Neural cell (in vitro differentiated cells): ENCODE measurements around the gene OPN5. TPM values are rescaled to one million over a fixed set of nuclear protein-coding genes. Genes with fewer than 3 reads are reported as not detected.

Source experiments
- H2AFZ ChIP-seq: fragments of 200-600, 300-800 bp; sonication (generic), shearing (Covaris generic); 2 replicates; pipeline ENCODE4 v1.6.0; 2014; ENCODE audit warnings: low read depth, mild to moderate bottlenecking, antibody characterized with exemption, low read length, moderate library complexity
- H3F3A ChIP-seq: fragments of 200-600 bp; shearing (Covaris generic); 2 replicates; pipeline ENCODE4 v1.6.1; 2016; ENCODE audit warnings: mild to moderate bottlenecking, moderate library complexity, mixed read lengths, antibody characterized with exemption, low read length; ENCODE audit not compliant: insufficient read depth, poor library complexity, severe bottlenecking
- H3K27ac ChIP-seq: fragments of 200-600, 300-800 bp; sonication (generic), shearing (Covaris generic); 2 replicates; pipeline ENCODE4 v1.5.1; 2014; ENCODE audit warnings: mild to moderate bottlenecking, low read length, moderate library complexity
- H3K27me3 ChIP-seq: fragments of 300-800, 200-600 bp; sonication (generic), shearing (Covaris generic); 2 replicates; pipeline ENCODE4 v1.6.0; 2014; ENCODE audit warnings: mild to moderate bottlenecking, low read depth, low read length, moderate library complexity; ENCODE audit not compliant: insufficient read depth
- H3K36me3 ChIP-seq: fragments of 300-800, 200-600 bp; sonication (generic), shearing (Covaris generic); 2 replicates; pipeline ENCODE4 v1.5.1; 2014; ENCODE audit warnings: mild to moderate bottlenecking, antibody characterized with exemption, low read length, moderate library complexity; ENCODE audit not compliant: insufficient read depth
- H3K4me2 ChIP-seq: fragments of 300-800, 200-600 bp; sonication (generic), shearing (Covaris generic); 2 replicates; pipeline ENCODE4 v1.6.0; 2014; ENCODE audit warnings: mild to moderate bottlenecking, low read length
- H3K4me3 ChIP-seq: fragments of 300-800, 200-600 bp; sonication (generic), shearing (Covaris generic); 2 replicates; pipeline ENCODE4 v1.5.1; 2014; ENCODE audit warnings: mild to moderate bottlenecking, low read length, moderate library complexity
- H3K79me2 ChIP-seq: fragments of 200-600 bp; shearing (Covaris generic); replicated peaks from 2 replicates; pipeline ENCODE4 v1.6.0; 2014; ENCODE audit warnings: mild to moderate bottlenecking, low read length, moderate library complexity; ENCODE audit not compliant: insufficient read depth
- H3K9ac ChIP-seq: fragments of 300-800, 200-600 bp; sonication (generic), shearing (Covaris generic); 2 replicates; pipeline ENCODE4 v1.6.1; 2016; ENCODE audit warnings: mild to moderate bottlenecking, low read length, mixed read lengths
- H3K9me2 ChIP-seq: fragments of 200-600 bp; shearing (Covaris generic); 2 replicates; pipeline ENCODE4 v1.6.1; 2016; ENCODE audit warnings: mild to moderate bottlenecking, low read length, mixed read lengths; ENCODE audit not compliant: insufficient read depth
- H3K9me3 ChIP-seq: fragments of 200-600, 300-800 bp; sonication (generic), shearing (Covaris generic); 2 replicates; pipeline ENCODE4 v1.6.1; 2016; ENCODE audit warnings: mild to moderate bottlenecking, mixed run types, low read length, moderate library complexity, mixed read lengths
- H4K20me1 ChIP-seq: fragments of 200-600 bp; shearing (Covaris generic); 2 replicates; pipeline ENCODE4 v1.6.1; 2016; ENCODE audit warnings: mild to moderate bottlenecking, mixed run types; ENCODE audit not compliant: insufficient read depth
- EP300 ChIP-seq: fragments of 450-650 bp; conservative IDR thresholded peaks from 2 replicates; pipeline ENCODE4 v1.6.1; 2014; ENCODE audit warnings: antibody characterized with exemption, mild to moderate bottlenecking, moderate library complexity; ENCODE audit not compliant: poor library complexity, severe bottlenecking
- EZH2 ChIP-seq: fragments of 200-600, 300-800 bp; shearing (Covaris generic), sonication (generic); IDR thresholded peaks from 2 replicates; pipeline ENCODE4 v1.6.1; 2014; ENCODE audit warnings: antibody characterized with exemption, low read length, borderline replicate concordance, mild to moderate bottlenecking; ENCODE audit not compliant: insufficient read depth, poor library complexity, severe bottlenecking
- MXI1 ChIP-seq: fragments of 450-650 bp; conservative IDR thresholded peaks from 2 replicates; pipeline ENCODE4 v1.6.1; 2014; ENCODE audit warnings: antibody characterized with exemption, mild to moderate bottlenecking; ENCODE audit not compliant: poor library complexity, severe bottlenecking
- POLR2AphosphoS5 ChIP-seq: IDR thresholded peaks from 2 replicates; pipeline ENCODE4 v1.6.1; 2012
- RAD21 ChIP-seq: fragments of 450-650 bp; conservative IDR thresholded peaks from 2 replicates; pipeline ENCODE4 v1.6.1; 2014; ENCODE audit warnings: antibody characterized with exemption, mild to moderate bottlenecking, moderate library complexity
- SMC3 ChIP-seq: fragments of 450-650 bp; conservative IDR thresholded peaks from 2 replicates; pipeline ENCODE4 v1.6.1; 2014; ENCODE audit warnings: antibody characterized with exemption, mild to moderate bottlenecking, moderate library complexity; ENCODE audit not compliant: poor library complexity
- TAF1 ChIP-seq: IDR thresholded peaks from 2 replicates; pipeline ENCODE4 v1.6.1; 2012; ENCODE audit warnings: low read depth
- polyA plus RNA-seq: library from polyadenylated mRNA; depleted of rRNA; stranded (reverse); fragments of >200 nt; gene quantifications from 2 replicates; pipeline ENCODE4 v1.2.3, GENCODE V29; 2014
- TF ChIP-seq, protein P1 (sequence below): IDR thresholded peaks from 2 replicates; pipeline ENCODE4 v1.6.1; 2012; ENCODE audit warnings: borderline replicate concordance
- TF ChIP-seq, protein P2 (sequence below): fragments of 450-650 bp; IDR thresholded peaks from 2 replicates; pipeline ENCODE4 v1.5.1; 2014; ENCODE audit warnings: antibody characterized with exemption, mild to moderate bottlenecking, moderate library complexity; ENCODE audit not compliant: poor library complexity, severe bottlenecking

OPN5 gene
- polyA plus RNA-seq, 1 donor from 2014 or later = 0.10 TPM

DNA sequence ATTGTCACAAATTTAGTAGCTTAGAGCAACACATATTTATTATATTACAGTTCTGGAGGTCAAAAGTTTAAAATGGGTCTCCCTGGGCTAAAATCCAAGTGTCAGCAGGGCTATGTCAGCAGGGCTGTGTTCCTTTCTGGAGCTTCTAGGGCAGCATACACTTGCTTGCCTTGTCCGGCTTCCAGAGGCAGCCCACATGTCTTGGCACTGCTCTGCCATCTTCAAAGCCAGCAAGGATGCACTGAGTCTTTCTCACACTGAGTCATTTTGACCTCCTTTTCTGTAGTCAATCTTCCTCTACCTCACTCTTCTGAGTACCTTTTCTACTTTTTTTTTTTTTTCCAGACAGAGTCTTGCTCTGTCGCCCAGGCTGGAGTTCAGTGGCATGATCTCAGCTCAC lies 44.4 kb upstream of the OPN5 start:
- Histone ChIP-seq H3F3A (no peaks in the 10 kb centered on the region), H3K27ac (no peak overlapping the region), H3K4me2 (no peak overlapping the region), H2AFZ (no peak overlapping the region), H3K9me2 (no peaks in the 10 kb centered on the region), H3K9me3 (no peaks in the 10 kb centered on the region), H3K27me3 (no peaks in the 10 kb centered on the region), H4K20me1 (no peaks in the 10 kb centered on the region), H3K36me3 (no peaks in the 10 kb centered on the region), H3K4me3 (no peak overlapping the region), H3K79me2 (no peaks in the 10 kb centered on the region), H3K9ac (no peak overlapping the region)
- TF ChIP-seq, protein P1, sequence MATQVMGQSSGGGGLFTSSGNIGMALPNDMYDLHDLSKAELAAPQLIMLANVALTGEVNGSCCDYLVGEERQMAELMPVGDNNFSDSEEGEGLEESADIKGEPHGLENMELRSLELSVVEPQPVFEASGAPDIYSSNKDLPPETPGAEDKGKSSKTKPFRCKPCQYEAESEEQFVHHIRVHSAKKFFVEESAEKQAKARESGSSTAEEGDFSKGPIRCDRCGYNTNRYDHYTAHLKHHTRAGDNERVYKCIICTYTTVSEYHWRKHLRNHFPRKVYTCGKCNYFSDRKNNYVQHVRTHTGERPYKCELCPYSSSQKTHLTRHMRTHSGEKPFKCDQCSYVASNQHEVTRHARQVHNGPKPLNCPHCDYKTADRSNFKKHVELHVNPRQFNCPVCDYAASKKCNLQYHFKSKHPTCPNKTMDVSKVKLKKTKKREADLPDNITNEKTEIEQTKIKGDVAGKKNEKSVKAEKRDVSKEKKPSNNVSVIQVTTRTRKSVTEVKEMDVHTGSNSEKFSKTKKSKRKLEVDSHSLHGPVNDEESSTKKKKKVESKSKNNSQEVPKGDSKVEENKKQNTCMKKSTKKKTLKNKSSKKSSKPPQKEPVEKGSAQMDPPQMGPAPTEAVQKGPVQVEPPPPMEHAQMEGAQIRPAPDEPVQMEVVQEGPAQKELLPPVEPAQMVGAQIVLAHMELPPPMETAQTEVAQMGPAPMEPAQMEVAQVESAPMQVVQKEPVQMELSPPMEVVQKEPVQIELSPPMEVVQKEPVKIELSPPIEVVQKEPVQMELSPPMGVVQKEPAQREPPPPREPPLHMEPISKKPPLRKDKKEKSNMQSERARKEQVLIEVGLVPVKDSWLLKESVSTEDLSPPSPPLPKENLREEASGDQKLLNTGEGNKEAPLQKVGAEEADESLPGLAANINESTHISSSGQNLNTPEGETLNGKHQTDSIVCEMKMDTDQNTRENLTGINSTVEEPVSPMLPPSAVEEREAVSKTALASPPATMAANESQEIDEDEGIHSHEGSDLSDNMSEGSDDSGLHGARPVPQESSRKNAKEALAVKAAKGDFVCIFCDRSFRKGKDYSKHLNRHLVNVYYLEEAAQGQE = no peak
- TF ChIP-seq MXI1 = no peak
- no peak for TF ChIP-seq EP300
- TF ChIP-seq, protein P2, sequence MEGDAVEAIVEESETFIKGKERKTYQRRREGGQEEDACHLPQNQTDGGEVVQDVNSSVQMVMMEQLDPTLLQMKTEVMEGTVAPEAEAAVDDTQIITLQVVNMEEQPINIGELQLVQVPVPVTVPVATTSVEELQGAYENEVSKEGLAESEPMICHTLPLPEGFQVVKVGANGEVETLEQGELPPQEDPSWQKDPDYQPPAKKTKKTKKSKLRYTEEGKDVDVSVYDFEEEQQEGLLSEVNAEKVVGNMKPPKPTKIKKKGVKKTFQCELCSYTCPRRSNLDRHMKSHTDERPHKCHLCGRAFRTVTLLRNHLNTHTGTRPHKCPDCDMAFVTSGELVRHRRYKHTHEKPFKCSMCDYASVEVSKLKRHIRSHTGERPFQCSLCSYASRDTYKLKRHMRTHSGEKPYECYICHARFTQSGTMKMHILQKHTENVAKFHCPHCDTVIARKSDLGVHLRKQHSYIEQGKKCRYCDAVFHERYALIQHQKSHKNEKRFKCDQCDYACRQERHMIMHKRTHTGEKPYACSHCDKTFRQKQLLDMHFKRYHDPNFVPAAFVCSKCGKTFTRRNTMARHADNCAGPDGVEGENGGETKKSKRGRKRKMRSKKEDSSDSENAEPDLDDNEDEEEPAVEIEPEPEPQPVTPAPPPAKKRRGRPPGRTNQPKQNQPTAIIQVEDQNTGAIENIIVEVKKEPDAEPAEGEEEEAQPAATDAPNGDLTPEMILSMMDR = no peak
- TF ChIP-seq EZH2 = no peak

DNA sequence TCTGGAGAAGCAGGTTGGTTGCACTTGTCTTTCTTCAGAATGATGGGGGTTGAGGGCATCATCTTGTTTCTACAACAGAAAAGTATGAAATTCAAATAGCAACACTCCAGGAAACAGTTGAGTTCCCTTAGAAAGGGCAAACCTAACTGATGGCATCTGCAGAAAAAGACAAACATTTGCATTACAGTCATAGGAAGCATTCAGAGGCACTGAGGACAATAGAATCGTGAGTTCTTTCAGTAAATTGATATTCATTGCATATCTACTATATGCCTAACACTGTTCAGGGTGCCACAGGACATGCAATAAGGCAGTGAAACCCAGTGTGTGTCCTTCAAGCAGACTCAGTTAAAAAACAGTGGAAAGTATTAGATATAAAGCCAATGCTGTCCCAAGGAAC lies 41.1 kb upstream of the OPN5 start:
- Histone ChIP-seq H3K9me3 (no peaks in the 10 kb centered on the region), H3K36me3 (no peaks in the 10 kb centered on the region), H4K20me1 (no peaks in the 10 kb centered on the region), H3K79me2 (no peaks in the 10 kb centered on the region), H3K4me2 (no peak overlapping the region), H3K27ac (no peak overlapping the region), H2AFZ (no peak overlapping the region), H3K27me3 (no peaks in the 10 kb centered on the region), H3F3A (no peaks in the 10 kb centered on the region), H3K4me3 (no peak overlapping the region), H3K9ac (no peak overlapping the region), H3K9me2 (no peaks in the 10 kb centered on the region)
- TF ChIP-seq EP300 = no peak
- no peak for TF ChIP-seq TAF1
- no peak for TF ChIP-seq EZH2
- TF ChIP-seq POLR2AphosphoS5 = no peak
- TF ChIP-seq, protein P2 = no peak
- TF ChIP-seq, protein P1 = no peak
- no peak for TF ChIP-seq MXI1
- TF ChIP-seq RAD21 = no peak
- no peak for TF ChIP-seq SMC3
